PFSK-1 (cell line): ENCODE data around the gene ARHGAP20.

Source experiments
- FOXP2 ChIP-seq: optimal IDR thresholded peaks from 2 replicates; pipeline ENCODE3; 2011; ENCODE audit warnings: borderline replicate concordance, control low read depth, inconsistent platforms; ENCODE audit not compliant: insufficient read depth; ENCODE audit errors: extremely low read length, extremely low read depth
- POLR2AphosphoS5 ChIP-seq: IDR thresholded peaks from 2 replicates; pipeline ENCODE4 v1.6.1; 2012; ENCODE audit warnings: low read depth, mild to moderate bottlenecking, control low read depth, low read length, moderate library complexity
- SIN3A ChIP-seq: IDR thresholded peaks from 2 replicates; pipeline ENCODE4 v1.6.1; 2012; ENCODE audit warnings: mild to moderate bottlenecking, low read length, moderate library complexity, borderline replicate concordance; ENCODE audit not compliant: insufficient read depth
- TAF1 ChIP-seq: IDR thresholded peaks from 2 replicates; pipeline ENCODE4 v1.6.1; 2012; ENCODE audit warnings: low read length, control low read depth, borderline replicate concordance; ENCODE audit not compliant: insufficient read depth
- TF ChIP-seq, protein P1 (sequence below), 2 experiments: IDR thresholded peaks; 2 replicates each; pipeline versions ENCODE4 v1.6.1 to v1.8.0; 2011 to 2012; ENCODE audit warnings: low read depth in 2 of 2, low read length in 2 of 2, control low read depth in 1 of 2, inconsistent platforms in 1 of 2, mild to moderate bottlenecking in 1 of 2, moderate library complexity in 1 of 2; ENCODE audit not compliant: insufficient read depth in 1 of 2

ARHGAP20 gene

DNA sequence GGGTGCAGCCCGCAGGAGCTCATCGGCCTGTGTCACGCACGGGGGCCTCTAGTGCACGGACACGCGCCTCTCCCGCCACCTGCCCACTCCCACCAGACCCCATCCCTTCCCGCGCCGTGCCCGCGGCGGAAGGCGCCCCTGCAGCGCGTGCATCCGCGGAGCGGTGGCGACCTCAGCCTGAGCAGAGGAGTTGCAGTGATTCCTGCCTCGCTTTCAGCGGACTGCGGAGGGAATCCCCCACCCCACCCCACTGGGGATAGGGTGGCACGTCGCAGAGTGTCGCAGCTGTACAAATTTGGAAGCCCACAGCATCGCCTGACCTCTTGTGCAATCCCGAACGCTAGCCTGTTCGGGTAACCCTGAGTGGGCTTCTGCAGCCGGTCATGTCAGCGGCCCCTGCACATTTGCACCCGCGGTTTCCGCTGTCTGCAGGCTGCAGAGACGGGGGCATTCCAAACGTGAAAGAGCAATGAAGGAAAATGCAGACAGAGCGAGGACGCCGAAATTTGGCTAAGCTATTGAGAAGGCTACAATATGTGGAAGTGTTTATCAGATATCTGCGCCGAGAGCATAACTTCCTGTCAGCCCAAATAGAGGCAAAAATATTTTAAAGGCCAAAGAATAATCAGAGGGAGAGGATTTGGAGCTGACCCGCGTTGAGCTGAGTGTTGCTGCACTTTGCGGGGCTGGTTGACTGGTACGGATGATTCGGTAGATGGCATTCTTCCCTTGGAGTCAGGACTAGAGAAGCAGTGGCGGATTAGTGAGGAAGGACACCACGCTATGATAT is 617 bp upstream of the ARHGAP20 start:
- TF ChIP-seq SIN3A: no peak
- TF ChIP-seq POLR2AphosphoS5: no peak
- TF ChIP-seq, protein P1, sequence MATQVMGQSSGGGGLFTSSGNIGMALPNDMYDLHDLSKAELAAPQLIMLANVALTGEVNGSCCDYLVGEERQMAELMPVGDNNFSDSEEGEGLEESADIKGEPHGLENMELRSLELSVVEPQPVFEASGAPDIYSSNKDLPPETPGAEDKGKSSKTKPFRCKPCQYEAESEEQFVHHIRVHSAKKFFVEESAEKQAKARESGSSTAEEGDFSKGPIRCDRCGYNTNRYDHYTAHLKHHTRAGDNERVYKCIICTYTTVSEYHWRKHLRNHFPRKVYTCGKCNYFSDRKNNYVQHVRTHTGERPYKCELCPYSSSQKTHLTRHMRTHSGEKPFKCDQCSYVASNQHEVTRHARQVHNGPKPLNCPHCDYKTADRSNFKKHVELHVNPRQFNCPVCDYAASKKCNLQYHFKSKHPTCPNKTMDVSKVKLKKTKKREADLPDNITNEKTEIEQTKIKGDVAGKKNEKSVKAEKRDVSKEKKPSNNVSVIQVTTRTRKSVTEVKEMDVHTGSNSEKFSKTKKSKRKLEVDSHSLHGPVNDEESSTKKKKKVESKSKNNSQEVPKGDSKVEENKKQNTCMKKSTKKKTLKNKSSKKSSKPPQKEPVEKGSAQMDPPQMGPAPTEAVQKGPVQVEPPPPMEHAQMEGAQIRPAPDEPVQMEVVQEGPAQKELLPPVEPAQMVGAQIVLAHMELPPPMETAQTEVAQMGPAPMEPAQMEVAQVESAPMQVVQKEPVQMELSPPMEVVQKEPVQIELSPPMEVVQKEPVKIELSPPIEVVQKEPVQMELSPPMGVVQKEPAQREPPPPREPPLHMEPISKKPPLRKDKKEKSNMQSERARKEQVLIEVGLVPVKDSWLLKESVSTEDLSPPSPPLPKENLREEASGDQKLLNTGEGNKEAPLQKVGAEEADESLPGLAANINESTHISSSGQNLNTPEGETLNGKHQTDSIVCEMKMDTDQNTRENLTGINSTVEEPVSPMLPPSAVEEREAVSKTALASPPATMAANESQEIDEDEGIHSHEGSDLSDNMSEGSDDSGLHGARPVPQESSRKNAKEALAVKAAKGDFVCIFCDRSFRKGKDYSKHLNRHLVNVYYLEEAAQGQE (IDR thresholded peaks at IDR 0.05; ENCODE audit: insufficient read depth in 1 of 2, low read depth in 2 of 2, low read length in 2 of 2): no peak

DNA sequence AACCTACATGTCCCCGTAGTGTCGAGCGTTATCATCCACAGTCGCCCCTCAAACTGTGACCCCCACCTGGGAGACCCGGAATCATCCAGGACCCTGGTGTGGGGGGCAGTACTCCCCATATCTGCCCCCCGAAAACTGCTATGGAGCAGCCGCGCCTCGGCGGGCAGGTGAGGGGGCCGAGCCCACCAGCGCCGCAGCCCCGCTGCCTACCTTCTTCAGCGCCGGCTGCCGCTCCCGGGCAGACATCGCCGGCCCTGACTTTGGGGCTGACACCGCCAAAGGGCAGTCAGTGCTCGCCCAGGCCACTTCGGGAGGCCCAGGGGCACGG is 825 bp downstream of the ARHGAP20 start:
- TF ChIP-seq POLR2AphosphoS5 (no peak), TAF1 (no peak), FOXP2 (no peak), SIN3A (no peak)
- TF ChIP-seq, protein P1 (IDR thresholded peaks at IDR 0.05; ENCODE audit: insufficient read depth in 1 of 2, low read depth in 2 of 2, low read length in 2 of 2): no peak

DNA sequence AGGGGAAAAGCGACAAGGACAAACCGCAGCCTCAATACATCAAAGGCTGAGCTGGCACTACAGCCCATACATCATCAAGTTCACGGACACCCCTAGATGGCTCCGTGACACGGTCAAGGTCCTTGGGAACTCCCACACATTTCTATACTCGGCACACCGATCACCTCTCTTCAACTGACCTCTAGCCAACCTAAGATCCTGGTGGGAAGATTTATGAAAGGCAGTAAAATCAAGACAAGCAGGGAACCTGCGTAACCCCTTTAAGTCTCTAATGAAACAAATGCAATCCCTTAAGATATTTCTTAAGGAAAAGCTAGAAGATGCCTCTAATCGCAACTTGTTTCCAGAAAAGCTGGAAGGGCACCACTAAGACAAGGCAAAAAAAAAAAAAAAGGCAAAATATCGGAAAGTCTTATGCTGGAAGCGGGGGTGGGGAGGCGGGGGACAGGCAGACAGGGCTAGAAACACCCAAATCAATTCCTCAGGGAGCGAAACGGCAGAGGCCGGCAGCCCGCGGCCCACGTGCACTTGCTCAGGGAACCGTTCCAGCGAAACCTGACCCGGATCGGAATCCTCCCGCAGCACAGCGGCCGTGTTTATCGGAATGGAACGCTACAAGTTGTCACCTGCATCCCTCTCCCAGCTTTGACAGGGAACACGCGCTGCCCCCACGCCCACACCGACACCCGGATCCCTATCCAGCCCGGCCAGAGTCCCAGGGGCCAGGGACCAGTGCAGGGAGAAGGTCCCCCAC is 1.4 kb downstream of the ARHGAP20 start:
- no peak for TF ChIP-seq SIN3A
- TF ChIP-seq FOXP2: no peak
- TF ChIP-seq TAF1: no peak

DNA sequence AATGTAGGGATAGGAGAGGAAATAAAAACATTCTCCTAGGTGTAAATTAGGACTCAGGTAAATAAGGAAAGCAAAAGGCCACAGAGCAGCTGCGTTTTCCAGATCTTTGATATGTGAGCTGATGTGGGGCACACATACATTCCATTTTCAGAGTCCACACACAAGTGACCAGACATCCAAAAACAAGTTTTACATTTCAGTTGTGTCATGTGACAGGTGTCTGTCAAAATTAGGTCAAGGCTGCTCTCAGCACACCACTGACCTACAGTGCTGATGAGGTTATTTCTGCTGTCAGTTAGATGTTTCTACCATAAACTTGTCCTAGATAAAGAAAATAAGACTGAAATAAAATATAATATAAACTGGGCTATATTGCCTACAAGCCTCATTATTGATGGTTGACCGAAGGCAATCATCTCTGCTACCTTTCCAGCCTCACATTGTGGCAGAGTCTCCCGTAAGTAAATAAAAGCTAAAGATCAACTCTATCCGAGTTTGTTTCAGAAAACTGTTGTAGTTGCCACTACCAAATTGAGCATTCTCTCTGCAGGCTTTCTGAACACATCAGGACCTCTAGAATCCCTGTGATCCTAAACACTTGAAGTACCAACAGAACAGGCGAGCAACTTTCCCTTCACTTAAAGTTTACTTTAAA is 7.9 kb downstream of the ARHGAP20 start:
- TF ChIP-seq FOXP2 (no peak), SIN3A (no peak), POLR2AphosphoS5 (no peak), TAF1 (no peak)
- TF ChIP-seq, protein P1 (IDR thresholded peaks at IDR 0.05; ENCODE audit: insufficient read depth in 1 of 2, low read depth in 2 of 2, low read length in 2 of 2): no peak

DNA sequence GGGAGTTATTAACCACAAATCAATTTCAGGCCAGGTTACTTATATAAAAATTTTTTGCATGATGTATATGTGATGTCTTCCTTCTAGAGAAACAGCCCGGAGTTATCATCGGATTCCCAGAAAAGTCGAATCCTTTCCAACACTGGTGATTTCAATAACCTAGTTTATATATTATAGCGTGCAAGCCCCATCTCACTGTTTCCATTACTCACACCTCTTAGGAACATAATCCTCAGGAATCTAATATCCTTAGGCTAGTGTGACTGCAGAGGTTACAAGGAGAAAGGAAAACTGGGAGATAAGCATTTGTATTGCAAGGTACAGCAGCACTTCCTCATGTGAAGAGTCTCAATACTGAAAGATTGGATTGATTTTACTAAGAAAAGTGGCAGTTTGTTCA is 20.3 kb downstream of the ARHGAP20 start:
- TF ChIP-seq FOXP2: no peak
- no peak for TF ChIP-seq TAF1
- TF ChIP-seq, protein P1 (IDR thresholded peaks at IDR 0.05; ENCODE audit: insufficient read depth in 1 of 2, low read depth in 2 of 2, low read length in 2 of 2): no peak
